Subcutaneous abdominal adipose tissue (tissue), 5 donors: ENCODE data around the gene NME7.
"Not testable (repeated sequence)": the region's sequence is repeated elsewhere in the genome, so short reads cannot be mapped to it uniquely, and the experiment has no call there.

ENCODE experiments used
- H3K27ac ChIP-seq: one replicate; pipeline ENCODE4 v1.7.0; 2013; ENCODE audit warnings: low read depth, mild to moderate bottlenecking, inconsistent platforms, low read length, moderate library complexity
- H3K27me3 ChIP-seq, 5 donors: one replicate each; pipeline ENCODE4 v1.7.0; 2013; ENCODE audit warnings: low read length in 5 of 5, inconsistent platforms in 1 of 5; ENCODE audit not compliant: control insufficient read depth in 5 of 5, insufficient read depth in 4 of 5
- H3K36me3 ChIP-seq, 5 donors: one replicate each; pipeline ENCODE4 v1.7.0; 2013; ENCODE audit warnings: low read length in 5 of 5; ENCODE audit not compliant: control insufficient read depth in 5 of 5, insufficient read depth in 5 of 5
- H3K4me1 ChIP-seq, 5 donors: one replicate each; pipeline ENCODE4 v1.7.0; 2013; ENCODE audit warnings: low read length in 5 of 5, mild to moderate bottlenecking in 3 of 5, moderate library complexity in 1 of 5; ENCODE audit not compliant: control insufficient read depth in 5 of 5, insufficient read depth in 5 of 5
- H3K4me3 ChIP-seq, 5 donors: one replicate each; pipeline ENCODE4 v1.7.0; 2013; ENCODE audit warnings: low read length in 5 of 5, low read depth in 1 of 5
- H3K9ac ChIP-seq, 5 donors: one replicate each; pipeline ENCODE4 v1.7.0; 2013; ENCODE audit warnings: low read length in 5 of 5, mild to moderate bottlenecking in 4 of 5, moderate library complexity in 3 of 5
- H3K9me3 ChIP-seq, 5 donors: one replicate each; pipeline ENCODE4 v1.7.0; 2013; ENCODE audit warnings: low read length in 5 of 5; ENCODE audit not compliant: control insufficient read depth in 5 of 5
- donor health status: healthy.
- donor health status: healthy.
- donor health status: healthy.
- donor health status: healthy.
- donor health status: healthy.

Gene NME7

GRCh38 chr1:169288011-169288414, 79.6 kb downstream of the NME7 start:
- Histone ChIP-seq H3K9me3 (no peaks in the 10 kb centered on the region), H3K4me3 (no peak overlapping the region), H3K9ac (no peak overlapping the region), H3K27me3 (no peaks in the 10 kb centered on the region), H3K36me3 (peaks cover 0 to 3% (median 0%) of the 10 kb centered on the region in 5 donors), H3K27ac (no peak overlapping the region), H3K4me1 (no peaks in the 10 kb centered on the region)

GRCh38 chr1:169287280-169287679, 80.3 kb downstream of the NME7 start:
- Histone ChIP-seq H3K9me3 (no peaks in the 10 kb centered on the region), H3K36me3 (peaks cover 0 to 3% (median 0%) of the 10 kb centered on the region in 5 donors), H3K27ac (no peak overlapping the region), H3K27me3 (no peaks in the 10 kb centered on the region), H3K4me1 (no peaks in the 10 kb centered on the region), H3K9ac (no peak overlapping the region), H3K4me3 (no peak overlapping the region)

DNA sequence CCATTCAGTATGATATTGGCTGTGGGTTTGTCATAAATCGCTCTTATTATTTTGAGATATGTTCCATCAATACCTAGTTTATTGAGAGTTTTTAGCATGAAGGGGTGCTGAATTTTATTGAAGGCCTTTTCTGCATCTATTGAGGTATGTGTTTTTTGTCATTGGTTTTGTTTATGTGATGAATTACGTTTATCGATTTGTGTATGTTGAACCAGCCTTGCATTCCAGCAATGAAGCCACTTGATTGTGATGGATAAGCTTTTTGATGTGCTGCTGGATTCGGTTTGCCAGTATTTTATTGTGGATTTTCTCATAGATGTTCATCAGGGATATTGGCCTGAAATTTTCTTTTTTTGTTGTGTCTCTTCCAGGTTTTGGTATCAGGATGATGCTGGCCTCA, 86.0 kb downstream of the NME7 start:
- H3K9ac ChIP-seq, H3K36me3 ChIP-seq, H3K27ac ChIP-seq, H3K27me3 ChIP-seq, H3K9me3 ChIP-seq, H3K4me1 ChIP-seq, H3K4me3 ChIP-seq: not testable (repeated sequence)

- Histone ChIP-seq H3K4me3 (no peak overlapping the region), H3K9me3 (no peaks in the 10 kb centered on the region), H3K9ac (no peak overlapping the region), H3K27ac (no peak overlapping the region), H3K36me3 (no peaks in the 10 kb centered on the region), H3K4me1 (no peaks in the 10 kb centered on the region), H3K27me3 (no peaks in the 10 kb centered on the region)
These were observed 96.5 kb downstream of the NME7 start for GRCh38 chr1:169271098-169271497.

DNA sequence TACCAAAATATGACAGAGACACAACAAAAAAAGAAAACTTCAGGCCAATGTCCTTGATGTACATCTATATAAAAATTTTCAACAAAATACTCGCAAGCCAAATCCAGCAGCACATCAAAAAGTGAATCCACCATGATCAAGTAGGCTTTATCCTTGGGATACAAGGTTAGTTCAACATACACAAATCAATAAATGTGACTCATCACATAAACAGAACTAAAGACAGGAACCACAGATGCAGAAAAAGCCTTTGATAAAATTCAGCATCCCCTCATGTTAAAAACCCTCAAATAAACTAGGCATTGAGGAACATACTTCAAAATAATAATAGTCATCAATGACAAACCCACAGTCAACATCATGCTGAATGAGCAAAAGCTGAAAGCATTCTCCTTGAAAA, 101.5 kb downstream of the NME7 start:
- H3K9ac ChIP-seq = no peak overlapping the region
- no peak overlapping the region for H3K4me3 ChIP-seq
- H3K4me1 ChIP-seq = no peaks in the 10 kb centered on the region
- no peaks in the 10 kb centered on the region for H3K36me3 ChIP-seq
- H3K9me3 ChIP-seq = no peaks in the 10 kb centered on the region
- H3K27ac ChIP-seq = no peak overlapping the region
- no peaks in the 10 kb centered on the region for H3K27me3 ChIP-seq

DNA sequence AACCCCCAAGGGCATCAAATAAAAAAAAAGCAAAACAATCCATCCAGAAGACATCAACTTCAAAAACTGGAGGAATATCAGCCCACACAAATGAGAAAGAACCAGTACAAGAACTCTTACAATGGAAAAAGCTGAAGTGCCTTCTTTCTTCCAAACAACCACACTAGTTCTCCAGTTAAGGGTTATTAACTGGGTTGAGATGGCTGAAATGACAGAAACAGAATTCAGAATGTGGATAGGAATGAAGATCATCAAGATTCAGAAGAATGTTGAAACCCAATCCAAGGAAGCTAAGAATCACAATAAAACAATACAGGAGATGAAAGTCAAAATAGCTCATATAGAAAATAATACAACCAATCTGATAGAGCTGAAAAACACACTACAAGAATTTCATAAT, 104.5 kb downstream of the NME7 start:
- H3K9ac ChIP-seq = no peak overlapping the region
- no peak overlapping the region for H3K27ac ChIP-seq
- peaks cover 0 to 4% (median 0%) of the 10 kb centered on the region in 5 donors for H3K36me3 ChIP-seq
- H3K27me3 ChIP-seq = no peaks in the 10 kb centered on the region
- H3K4me3 ChIP-seq = no peak overlapping the region
- H3K4me1 ChIP-seq = no peaks in the 10 kb centered on the region
- no peaks in the 10 kb centered on the region for H3K9me3 ChIP-seq

DNA sequence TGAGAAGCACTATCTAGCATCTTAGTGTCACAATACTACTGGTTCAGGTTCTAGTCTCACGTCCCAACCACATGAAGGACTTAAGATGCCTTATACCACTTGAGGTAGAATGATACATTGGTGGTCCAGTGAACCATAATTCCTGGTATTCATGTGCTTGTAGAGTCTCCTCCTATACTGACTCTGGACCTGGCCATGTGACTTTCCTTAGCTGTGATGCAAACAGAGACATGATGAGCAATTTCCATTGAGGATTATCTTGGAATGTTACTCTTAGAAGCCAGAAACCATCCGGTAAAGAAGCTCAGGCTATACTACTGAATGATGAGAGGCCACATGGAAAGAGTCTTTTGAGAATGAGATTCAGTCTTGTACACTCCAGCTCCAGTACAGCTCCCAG, 105.7 kb downstream of the NME7 start:
- peaks cover 0 to 4% (median 0%) of the 10 kb centered on the region in 5 donors for H3K36me3 ChIP-seq
- peaks cover 0 to 4% (median 0%) of the 10 kb centered on the region in 5 donors for H3K9me3 ChIP-seq
- no peak overlapping the region for H3K4me3 ChIP-seq
- H3K4me1 ChIP-seq = no peaks in the 10 kb centered on the region
- H3K9ac ChIP-seq = no peak overlapping the region
- H3K27ac ChIP-seq = no peak overlapping the region
- H3K27me3 ChIP-seq = no peaks in the 10 kb centered on the region

- Histone ChIP-seq H3K9me3 (peaks cover 0 to 4% (median 0%) of the 10 kb centered on the region in 5 donors), H3K27ac (no peak overlapping the region), H3K9ac (no peak overlapping the region), H3K4me3 (no peak overlapping the region), H3K36me3 (peaks cover 0 to 4% (median 0%) of the 10 kb centered on the region in 5 donors), H3K27me3 (no peaks in the 10 kb centered on the region), H3K4me1 (no peaks in the 10 kb centered on the region)
These were observed 107.0 kb downstream of the NME7 start for GRCh38 chr1:169260478-169261151.

DNA sequence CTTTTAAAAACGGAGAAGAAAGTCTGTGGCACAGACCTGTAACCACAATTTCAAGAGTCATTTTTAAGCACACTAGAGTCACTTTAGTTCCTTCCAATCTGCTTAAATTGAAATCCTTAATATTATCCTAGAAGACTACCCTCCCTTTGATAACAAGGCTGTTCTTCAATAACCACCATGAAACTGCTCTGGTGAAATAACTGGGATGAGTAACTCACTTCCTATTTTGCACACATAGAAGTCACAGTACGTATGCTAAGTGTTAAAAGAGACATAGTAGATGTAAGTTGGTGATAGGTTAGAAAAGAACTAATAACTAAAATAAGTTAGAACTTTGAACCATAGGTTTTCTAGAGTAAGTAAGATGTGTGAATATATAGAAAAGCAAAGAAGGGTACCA, 107.8 kb downstream of the NME7 start:
- H3K9ac ChIP-seq = no peak overlapping the region
- H3K9me3 ChIP-seq = peaks cover 0 to 4% (median 0%) of the 10 kb centered on the region in 5 donors
- H3K4me3 ChIP-seq = no peak overlapping the region
- no peak overlapping the region for H3K27ac ChIP-seq
- no peaks in the 10 kb centered on the region for H3K27me3 ChIP-seq
- no peaks in the 10 kb centered on the region for H3K4me1 ChIP-seq
- peaks cover 0 to 4% (median 0%) of the 10 kb centered on the region in 5 donors for H3K36me3 ChIP-seq

DNA sequence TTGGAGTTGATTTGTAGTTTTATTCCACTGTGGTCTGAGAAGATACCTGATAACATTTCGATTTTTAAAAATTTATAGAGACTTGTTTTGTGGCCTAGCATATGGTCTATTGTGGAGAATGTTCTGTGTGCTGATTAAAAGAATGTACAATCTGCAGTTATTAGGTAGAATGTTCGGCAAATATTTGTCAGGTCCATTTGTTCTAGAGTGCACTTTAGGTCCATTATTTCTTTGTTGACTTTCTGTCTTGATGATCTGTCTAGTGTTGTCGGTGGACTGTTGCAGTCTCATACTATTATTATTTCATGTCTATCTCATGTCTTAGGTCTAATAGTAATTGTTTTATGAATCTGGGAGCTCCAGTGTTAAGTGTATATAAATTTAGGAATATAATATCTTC, 116.8 kb downstream of the NME7 start:
- no peak overlapping the region for H3K4me3 ChIP-seq
- no peaks in the 10 kb centered on the region for H3K9me3 ChIP-seq
- no peaks in the 10 kb centered on the region for H3K4me1 ChIP-seq
- H3K27ac ChIP-seq = no peak overlapping the region
- H3K9ac ChIP-seq = no peak overlapping the region
- H3K27me3 ChIP-seq = no peaks in the 10 kb centered on the region
- H3K36me3 ChIP-seq = no peaks in the 10 kb centered on the region
